SH-SY5Y (cell line): ENCODE results near the gene EVC2.

Experiments used
- GATA2 ChIP-seq: IDR thresholded peaks from 2 replicates; pipeline ENCODE4 v1.6.1; 2011; ENCODE audit warnings: mild to moderate bottlenecking, low read depth, low read length
- GATA3 ChIP-seq: IDR thresholded peaks from 2 replicates; pipeline ENCODE4 v1.6.1; 2011; ENCODE audit warnings: low read depth, mild to moderate bottlenecking, low read length, moderate library complexity

DNA sequence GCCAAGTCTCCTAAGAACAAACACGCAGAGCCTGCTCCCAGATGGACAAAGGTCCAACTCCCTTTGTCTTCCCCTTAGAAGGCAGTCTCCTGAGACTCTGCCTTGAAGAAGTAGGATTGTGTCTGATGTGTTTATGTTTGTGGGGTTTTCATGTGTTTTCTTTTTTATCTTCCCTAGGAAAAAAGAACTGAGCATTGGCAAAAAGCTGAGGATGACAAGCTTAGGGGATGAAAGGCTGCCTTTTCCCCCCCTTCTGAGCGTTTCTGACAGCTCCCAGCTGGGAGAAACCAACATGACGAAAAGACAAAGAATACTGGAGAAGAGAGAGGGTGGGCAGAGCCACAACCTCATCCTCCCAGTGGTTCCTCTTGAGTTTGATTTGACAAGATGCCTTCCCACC lies 181.1 kb downstream of the EVC2 start:
- TF ChIP-seq GATA3 (no peak), GATA2 (no peak)
